Transverse colon (tissue), 4 donors: Measurements from ENCODE around the gene COL10A1.

Source experiments
- POLR2AphosphoS5 ChIP-seq, 3 donors: sonication (generic); formaldehyde crosslinking; IDR thresholded peaks; one replicate each; pipeline ENCODE4 v1.6.1; 2016; ENCODE audit warnings: antibody characterized with exemption in 3 of 3
- TF ChIP-seq, protein P1 (sequence below), 5 experiments: fragments of 200-600 bp in 3 of 5; fragments of 450-650 bp in 2 of 5; sonication (generic) in 3 of 5; IDR thresholded peaks; 1 replicate in 2 of 5; 2 replicates in 3 of 5; pipeline ENCODE4 v1.5.1; 2016 to 2017; ENCODE audit warnings: antibody characterized with exemption in 5 of 5, inconsistent platforms in 3 of 5, mild to moderate bottlenecking in 2 of 5, moderate library complexity in 1 of 5

- TF ChIP-seq, protein P1, sequence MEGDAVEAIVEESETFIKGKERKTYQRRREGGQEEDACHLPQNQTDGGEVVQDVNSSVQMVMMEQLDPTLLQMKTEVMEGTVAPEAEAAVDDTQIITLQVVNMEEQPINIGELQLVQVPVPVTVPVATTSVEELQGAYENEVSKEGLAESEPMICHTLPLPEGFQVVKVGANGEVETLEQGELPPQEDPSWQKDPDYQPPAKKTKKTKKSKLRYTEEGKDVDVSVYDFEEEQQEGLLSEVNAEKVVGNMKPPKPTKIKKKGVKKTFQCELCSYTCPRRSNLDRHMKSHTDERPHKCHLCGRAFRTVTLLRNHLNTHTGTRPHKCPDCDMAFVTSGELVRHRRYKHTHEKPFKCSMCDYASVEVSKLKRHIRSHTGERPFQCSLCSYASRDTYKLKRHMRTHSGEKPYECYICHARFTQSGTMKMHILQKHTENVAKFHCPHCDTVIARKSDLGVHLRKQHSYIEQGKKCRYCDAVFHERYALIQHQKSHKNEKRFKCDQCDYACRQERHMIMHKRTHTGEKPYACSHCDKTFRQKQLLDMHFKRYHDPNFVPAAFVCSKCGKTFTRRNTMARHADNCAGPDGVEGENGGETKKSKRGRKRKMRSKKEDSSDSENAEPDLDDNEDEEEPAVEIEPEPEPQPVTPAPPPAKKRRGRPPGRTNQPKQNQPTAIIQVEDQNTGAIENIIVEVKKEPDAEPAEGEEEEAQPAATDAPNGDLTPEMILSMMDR (IDR thresholded peaks at IDR 0.05), result no peak
- TF ChIP-seq POLR2AphosphoS5 (IDR thresholded peaks at IDR 0.05), result no peak
Measured at GRCh38 chr6:116154887-116155286, 29.0 kb upstream of the COL10A1 start.
